H9 (cell line): ENCODE results near the gene LRRC37A3. TPM values are rescaled to one million over a fixed set of nuclear protein-coding genes. Genes with fewer than 3 reads are reported as not detected.

ENCODE experiments used
- DNase-seq: peaks from one replicate; pipeline ENCODE4 v3.0.0-alpha.2; 2017
- H2AFZ ChIP-seq: one replicate; pipeline ENCODE4 v1.6.1; 2013; ENCODE audit warnings: mild to moderate bottlenecking, low read length, control low read depth, moderate library complexity
- H2AK5ac ChIP-seq: 2 replicates; pipeline ENCODE4 v1.6.1; 2013; ENCODE audit warnings: low read length, control low read depth, mixed read lengths; ENCODE audit not compliant: insufficient read length
- H2BK120ac ChIP-seq: one replicate; pipeline ENCODE4 v1.6.1; 2013; ENCODE audit warnings: low read depth, mild to moderate bottlenecking, low read length, control low read depth, inconsistent platforms; ENCODE audit not compliant: poor library complexity, severe bottlenecking
- H2BK12ac ChIP-seq: 2 replicates; pipeline ENCODE4 v1.6.1; 2013; ENCODE audit warnings: low read length, control low read depth, mixed read lengths, low read depth; ENCODE audit not compliant: insufficient read length
- H2BK15ac ChIP-seq: 2 replicates; pipeline ENCODE4 v1.6.1; 2013; ENCODE audit warnings: low read depth, low read length, control low read depth
- H2BK20ac ChIP-seq: one replicate; pipeline ENCODE4 v1.6.1; 2013; ENCODE audit warnings: low read depth, mild to moderate bottlenecking, low read length, control low read depth, inconsistent platforms; ENCODE audit not compliant: poor library complexity, severe bottlenecking
- H2BK5ac ChIP-seq: 2 replicates; pipeline ENCODE4 v1.6.1; 2013; ENCODE audit warnings: low read length, control low read depth, mixed read lengths; ENCODE audit not compliant: insufficient read length
- H3K14ac ChIP-seq: 2 replicates; pipeline ENCODE4 v1.6.1; 2013; ENCODE audit warnings: low read length, control low read depth; ENCODE audit not compliant: insufficient read depth
- H3K18ac ChIP-seq: 2 replicates; pipeline ENCODE4 v1.6.1; 2013; ENCODE audit warnings: low read depth, mild to moderate bottlenecking, mixed read lengths, low read length, control low read depth; ENCODE audit not compliant: insufficient read length
- H3K23ac ChIP-seq: 2 replicates; pipeline ENCODE4 v1.6.1; 2013; ENCODE audit warnings: low read length, control low read depth, mixed read lengths, low read depth; ENCODE audit not compliant: insufficient read length
- H3K23me2 ChIP-seq: 2 replicates; pipeline ENCODE4 v1.6.1; 2013; ENCODE audit warnings: low read depth, mild to moderate bottlenecking, mixed read lengths, low read length, control low read depth; ENCODE audit not compliant: insufficient read length, poor library complexity, severe bottlenecking
- H3K27ac ChIP-seq: 2 replicates; pipeline ENCODE4 v1.5.1; 2013; ENCODE audit warnings: low read length, control low read depth, mixed read lengths, low read depth; ENCODE audit not compliant: insufficient read length
- H3K27me3 ChIP-seq: 2 replicates; pipeline ENCODE4 v1.6.1; 2013; ENCODE audit warnings: low read length, control low read depth, inconsistent platforms; ENCODE audit not compliant: insufficient read depth
- H3K4ac ChIP-seq: 2 replicates; pipeline ENCODE4 v1.6.1; 2013; ENCODE audit warnings: low read depth, mild to moderate bottlenecking, control low read depth, inconsistent platforms, low read length, moderate library complexity
- H3K4me1 ChIP-seq: 2 replicates; pipeline ENCODE4 v1.6.1; 2013; ENCODE audit warnings: low read length, control low read depth, inconsistent platforms; ENCODE audit not compliant: insufficient read depth
- H3K4me2 ChIP-seq: 2 replicates; pipeline ENCODE4 v1.6.1; 2013; ENCODE audit warnings: low read length, control low read depth, mixed read lengths; ENCODE audit not compliant: insufficient read length, insufficient read depth
- H3K56ac ChIP-seq: 2 replicates; pipeline ENCODE4 v1.6.1; 2013; ENCODE audit warnings: low read depth, mild to moderate bottlenecking, mixed read lengths, low read length, control low read depth; ENCODE audit not compliant: insufficient read length
- H3K79me1 ChIP-seq: 2 replicates; pipeline ENCODE4 v1.6.1; 2013; ENCODE audit warnings: low read depth, mild to moderate bottlenecking, moderate library complexity, low read length, control low read depth, inconsistent platforms; ENCODE audit not compliant: insufficient read depth, poor library complexity, severe bottlenecking
- H3K79me2 ChIP-seq: 2 replicates; pipeline ENCODE4 v1.6.1; 2013; ENCODE audit warnings: low read length, control low read depth, inconsistent platforms; ENCODE audit not compliant: insufficient read depth
- H3K9ac ChIP-seq: 2 replicates; pipeline ENCODE4 v1.6.1; 2013; ENCODE audit warnings: low read length, control low read depth, mixed read lengths; ENCODE audit not compliant: insufficient read length; ENCODE audit errors: extremely low read depth
- H3K9me3 ChIP-seq: one replicate; pipeline ENCODE4 v1.6.1; 2013; ENCODE audit warnings: low read depth, low read length, inconsistent platforms; ENCODE audit not compliant: control insufficient read depth
- H3T11ph ChIP-seq: one replicate; pipeline ENCODE4 v1.6.1; 2013; ENCODE audit warnings: mild to moderate bottlenecking, low read length, control low read depth, inconsistent platforms
- H4K20me1 ChIP-seq: one replicate; pipeline ENCODE4 v1.6.1; 2013; ENCODE audit not compliant: control insufficient read depth, insufficient read length, insufficient read depth
- H4K5ac ChIP-seq: 2 replicates; pipeline ENCODE4 v1.6.1; 2013; ENCODE audit warnings: low read depth, mild to moderate bottlenecking, mixed read lengths, low read length, control low read depth; ENCODE audit not compliant: insufficient read length
- H4K8ac ChIP-seq: replicated peaks from 2 replicates; pipeline ENCODE4 v1.6.1; 2013; ENCODE audit warnings: low read length, control low read depth, mixed read lengths, low read depth; ENCODE audit not compliant: insufficient read length
- H4K91ac ChIP-seq: 2 replicates; pipeline ENCODE4 v1.6.1; 2013; ENCODE audit warnings: low read depth, mild to moderate bottlenecking, moderate library complexity, mixed read lengths, low read length, control low read depth; ENCODE audit not compliant: insufficient read length
- H3K27ac Mint-ChIP-seq, 3 experiments: 2 replicates in 2 of 3; 3 replicates in 1 of 3; pipeline ENCODE4 v1.8.0; 2020 to 2021; ENCODE audit warnings: mixed read lengths in 3 of 3, mild to moderate bottlenecking in 1 of 3, moderate library complexity in 1 of 3
- H3K27me3 Mint-ChIP-seq: 2 replicates; pipeline ENCODE4 v1.8.0; 2021; ENCODE audit warnings: low read depth, mild to moderate bottlenecking, moderate library complexity, mixed read lengths
- H3K36me3 Mint-ChIP-seq, 3 experiments: 2 replicates in 2 of 3; 3 replicates in 1 of 3; pipeline ENCODE4 v1.8.0; 2020 to 2021; ENCODE audit warnings: low read depth in 3 of 3, mixed read lengths in 3 of 3; ENCODE audit not compliant: insufficient read depth in 1 of 3
- H3K4me1 Mint-ChIP-seq, 2 experiments: 2 replicates each; pipeline ENCODE4 v1.8.0; 2020; ENCODE audit warnings: mixed read lengths in 2 of 2
- H3K4me3 Mint-ChIP-seq, 2 experiments: 2 replicates in 1 of 2; 3 replicates in 1 of 2; pipeline ENCODE4 v1.8.0; 2020 to 2021; ENCODE audit warnings: mild to moderate bottlenecking in 2 of 2, mixed read lengths in 2 of 2, moderate library complexity in 1 of 2
- H3K9me3 Mint-ChIP-seq, 2 experiments: 2 replicates in 1 of 2; 3 replicates in 1 of 2; pipeline ENCODE4 v1.8.0; 2020; ENCODE audit warnings: mild to moderate bottlenecking in 2 of 2, mixed read lengths in 2 of 2, moderate library complexity in 1 of 2
- WGBS: extraction: QIAGEN DNeasy Blood & Tissue Kit; methylation state at CpG from one replicate; pipeline ENCODE4 v1.1.7; 2013; ENCODE audit warnings: missing lambda C conversion rate, low lambda C conversion rate, mixed read lengths; ENCODE audit not compliant: insufficient read length; ENCODE audit errors: extremely low coverage; 5-methylcytosine and 5-hydroxymethylcytosine counted together
- total RNA-seq: library from RNA; stranded (reverse); gene quantifications from 2 replicates; pipeline ENCODE4 v1.2.1, GENCODE V29; 2021
- TF ChIP-seq, protein P1 (sequence below): fragments of 200-600 bp; sonication (generic); conservative IDR thresholded peaks from 3 replicates; pipeline ENCODE4 v1.8.0; 2021; ENCODE audit warnings: antibody characterized with exemption, mild to moderate bottlenecking

LRRC37A3 gene
- total RNA-seq, 1 experiment from 2014 or later, result 5.4 TPM

DNA sequence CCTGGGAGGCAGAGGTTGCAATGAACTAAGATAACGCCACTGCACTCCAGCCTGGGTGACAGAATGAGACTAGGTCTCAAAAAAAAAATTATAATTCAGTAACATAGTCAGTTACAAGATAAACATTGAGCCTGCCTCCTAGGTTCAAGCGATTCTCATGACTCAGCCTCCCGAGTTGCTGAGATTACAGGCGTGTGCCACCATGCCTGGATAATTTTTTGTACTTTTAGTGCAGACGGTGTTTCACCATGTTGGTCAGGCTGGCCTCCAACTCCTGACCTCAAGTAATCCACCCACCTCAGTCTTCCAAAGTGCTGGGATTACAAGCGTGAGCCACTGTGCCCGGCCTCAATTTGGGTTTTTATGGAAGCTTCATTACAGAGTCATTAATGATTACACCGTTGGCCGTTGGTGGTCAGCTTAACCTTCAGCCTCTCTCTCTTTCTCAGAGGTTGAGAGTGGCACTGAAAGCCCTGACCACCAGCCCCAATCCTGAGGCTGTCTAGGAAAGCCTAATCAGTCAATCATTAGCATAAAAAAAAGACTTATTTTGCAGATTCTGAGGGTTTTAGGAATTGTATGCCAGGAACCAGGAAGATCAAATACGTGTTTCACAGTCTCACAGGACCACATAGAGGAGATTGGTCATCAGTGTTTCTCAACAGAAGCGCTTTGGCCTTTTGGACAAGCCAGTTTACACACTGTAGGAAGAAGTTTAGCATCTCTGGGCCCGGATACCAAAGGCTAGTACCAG lies 1.3 kb upstream of the LRRC37A3 start:
- H3K9me3 ChIP-seq, result no peaks in the 10 kb centered on the region
- H3K27me3 ChIP-seq, result no peaks in the 10 kb centered on the region; the same call in 1 of the 2 replicates
- 0 out of 2 replicates have a peak, but pooled peaks cover 3% of the 10 kb centered on the region for H3K4me1 ChIP-seq
- no peaks in the 10 kb centered on the region for H4K20me1 ChIP-seq
- TF ChIP-seq, protein P1, sequence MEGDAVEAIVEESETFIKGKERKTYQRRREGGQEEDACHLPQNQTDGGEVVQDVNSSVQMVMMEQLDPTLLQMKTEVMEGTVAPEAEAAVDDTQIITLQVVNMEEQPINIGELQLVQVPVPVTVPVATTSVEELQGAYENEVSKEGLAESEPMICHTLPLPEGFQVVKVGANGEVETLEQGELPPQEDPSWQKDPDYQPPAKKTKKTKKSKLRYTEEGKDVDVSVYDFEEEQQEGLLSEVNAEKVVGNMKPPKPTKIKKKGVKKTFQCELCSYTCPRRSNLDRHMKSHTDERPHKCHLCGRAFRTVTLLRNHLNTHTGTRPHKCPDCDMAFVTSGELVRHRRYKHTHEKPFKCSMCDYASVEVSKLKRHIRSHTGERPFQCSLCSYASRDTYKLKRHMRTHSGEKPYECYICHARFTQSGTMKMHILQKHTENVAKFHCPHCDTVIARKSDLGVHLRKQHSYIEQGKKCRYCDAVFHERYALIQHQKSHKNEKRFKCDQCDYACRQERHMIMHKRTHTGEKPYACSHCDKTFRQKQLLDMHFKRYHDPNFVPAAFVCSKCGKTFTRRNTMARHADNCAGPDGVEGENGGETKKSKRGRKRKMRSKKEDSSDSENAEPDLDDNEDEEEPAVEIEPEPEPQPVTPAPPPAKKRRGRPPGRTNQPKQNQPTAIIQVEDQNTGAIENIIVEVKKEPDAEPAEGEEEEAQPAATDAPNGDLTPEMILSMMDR, result no peak
- no peak overlapping the region for H2AFZ ChIP-seq
- H2BK12ac ChIP-seq, result no peak overlapping the region
- peak overlapping the region; percentile 78 to 86 for H3K4me3 Mint-ChIP-seq
- no peak overlapping the region for H2BK20ac ChIP-seq
- no peaks in the 10 kb centered on the region for H3K79me2 ChIP-seq
- H3K4me1 Mint-ChIP-seq, result peaks cover 9 to 14% of the 10 kb centered on the region in 2 experiments
- H4K5ac ChIP-seq, result no peak overlapping the region
- DNase-seq, result no peak
- peaks cover 0 to 2% (median 0%) of the 10 kb centered on the region in 3 experiments; a peak in 1 of 7 replicates for H3K36me3 Mint-ChIP-seq
- no peak overlapping the region for H2AK5ac ChIP-seq
- no peak overlapping the region for H3K23ac ChIP-seq
- no CpG with 5 or more reads among the region's 12 CpGs for WGBS
- H3K4me2 ChIP-seq, result no peak overlapping the region
- H2BK15ac ChIP-seq, result no peak overlapping the region
- peaks cover 15% of the 10 kb centered on the region for H3K27me3 Mint-ChIP-seq
- H4K91ac ChIP-seq, result no peak overlapping the region
- no peak overlapping the region for H3K4ac ChIP-seq
- no peak overlapping the region for H3K18ac ChIP-seq
- no peaks in the 10 kb centered on the region; a peak in 1 of 5 replicates for H3K9me3 Mint-ChIP-seq
- no peak overlapping the region for H3K27ac ChIP-seq
- no peak overlapping the region for H4K8ac ChIP-seq
- H3K9ac ChIP-seq, result no peak overlapping the region
- no peak overlapping the region for H3K27ac Mint-ChIP-seq
- H3K23me2 ChIP-seq, result no peaks in the 10 kb centered on the region
- H3K14ac ChIP-seq, result no peak overlapping the region
- no peak overlapping the region for H3T11ph ChIP-seq
- no peak overlapping the region for H3K56ac ChIP-seq
- no peaks in the 10 kb centered on the region for H3K79me1 ChIP-seq
- no peak overlapping the region for H2BK5ac ChIP-seq
- H2BK120ac ChIP-seq, result no peak overlapping the region
